ENCODE results near the gene TRIM44.

DNA sequence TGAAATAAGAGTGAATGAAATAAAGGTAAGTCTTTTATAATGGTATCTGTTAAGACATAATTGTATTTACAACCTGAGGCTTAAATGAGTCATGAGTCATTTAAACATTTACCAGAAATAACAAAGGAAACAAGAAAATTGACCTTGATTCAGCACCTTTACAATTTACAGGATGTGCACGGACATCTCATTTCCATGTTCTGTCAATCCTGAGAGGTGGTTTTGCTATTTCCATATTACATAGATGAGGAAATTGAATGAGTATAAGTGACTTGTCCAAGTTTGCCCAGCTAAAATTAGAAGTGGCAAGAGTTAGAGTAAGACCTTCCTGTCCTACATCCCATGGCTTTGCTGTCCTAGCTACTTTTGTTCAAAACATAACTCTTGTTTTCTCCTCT is 89.1 kb downstream of the TRIM44 start:
- no peak for TF ChIP-seq CTCF (IDR thresholded peaks at IDR 0.05; ENCODE audit: insufficient read depth, low read length, poor library complexity, severe bottlenecking)
- TF ChIP-seq EZH2phosphoT487 (conservative IDR thresholded peaks at IDR 0.05; ENCODE audit: low read length), result no peak

All from SU-DHL-6 (cell line).